ENCODE data around the gene SPECC1. TPM values are rescaled to one million over a fixed set of nuclear protein-coding genes. Genes with fewer than 3 reads are reported as not detected.

Gene SPECC1
- total RNA-seq, 4 donors from 2014 or later, result 72.1 to 133 (median 83.7) TPM

GRCh38 chr17:20039037-20039436 lies 29.9 kb downstream of the SPECC1 start:
- Histone ChIP-seq H3K27ac (no peak overlapping the region), H3K4me3 (no peak overlapping the region), H3K9me3 (no peaks in the 10 kb centered on the region), H3K36me3 (no peaks in the 10 kb centered on the region), H3K4me1 (no peaks in the 10 kb centered on the region), H3K27me3 (no peaks in the 10 kb centered on the region)
- no peak for DNase-seq
- no peak for TF ChIP-seq POLR2A (IDR thresholded peaks at IDR 0.05)
- TF ChIP-seq, protein P1, sequence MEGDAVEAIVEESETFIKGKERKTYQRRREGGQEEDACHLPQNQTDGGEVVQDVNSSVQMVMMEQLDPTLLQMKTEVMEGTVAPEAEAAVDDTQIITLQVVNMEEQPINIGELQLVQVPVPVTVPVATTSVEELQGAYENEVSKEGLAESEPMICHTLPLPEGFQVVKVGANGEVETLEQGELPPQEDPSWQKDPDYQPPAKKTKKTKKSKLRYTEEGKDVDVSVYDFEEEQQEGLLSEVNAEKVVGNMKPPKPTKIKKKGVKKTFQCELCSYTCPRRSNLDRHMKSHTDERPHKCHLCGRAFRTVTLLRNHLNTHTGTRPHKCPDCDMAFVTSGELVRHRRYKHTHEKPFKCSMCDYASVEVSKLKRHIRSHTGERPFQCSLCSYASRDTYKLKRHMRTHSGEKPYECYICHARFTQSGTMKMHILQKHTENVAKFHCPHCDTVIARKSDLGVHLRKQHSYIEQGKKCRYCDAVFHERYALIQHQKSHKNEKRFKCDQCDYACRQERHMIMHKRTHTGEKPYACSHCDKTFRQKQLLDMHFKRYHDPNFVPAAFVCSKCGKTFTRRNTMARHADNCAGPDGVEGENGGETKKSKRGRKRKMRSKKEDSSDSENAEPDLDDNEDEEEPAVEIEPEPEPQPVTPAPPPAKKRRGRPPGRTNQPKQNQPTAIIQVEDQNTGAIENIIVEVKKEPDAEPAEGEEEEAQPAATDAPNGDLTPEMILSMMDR (IDR thresholded peaks at IDR 0.05), result no peak

- no peak overlapping the region for H3K27ac ChIP-seq
- no peaks in the 10 kb centered on the region for H3K4me1 ChIP-seq
- H3K36me3 ChIP-seq, result no peaks in the 10 kb centered on the region
- no peak for DNase-seq
- no peaks in the 10 kb centered on the region for H3K9me3 ChIP-seq
- TF ChIP-seq, protein P1 (IDR thresholded peaks at IDR 0.05), result no peak
- TF ChIP-seq POLR2A (IDR thresholded peaks at IDR 0.05), result no peak
- no peaks in the 10 kb centered on the region for H3K27me3 ChIP-seq
- H3K4me3 ChIP-seq, result no peak overlapping the region
Measured at GRCh38 chr17:20040216-20040615, 31.1 kb downstream of the SPECC1 start.

- TF ChIP-seq, protein P1 (IDR thresholded peaks at IDR 0.05), result no peak
- no peak for TF ChIP-seq POLR2A (IDR thresholded peaks at IDR 0.05)
- no peak for DNase-seq
- Histone ChIP-seq H3K4me1 (no peaks in the 10 kb centered on the region), H3K27ac (no peak overlapping the region), H3K4me3 (no peak overlapping the region), H3K27me3 (no peaks in the 10 kb centered on the region), H3K9me3 (no peaks in the 10 kb centered on the region), H3K36me3 (no peaks in the 10 kb centered on the region)
Measured at GRCh38 chr17:20043021-20043420, 33.9 kb downstream of the SPECC1 start.

- H3K27ac ChIP-seq, result no peak overlapping the region
- no peak overlapping the region for H3K4me3 ChIP-seq
- TF ChIP-seq POLR2A (IDR thresholded peaks at IDR 0.05), result no peak
- TF ChIP-seq, protein P1 (IDR thresholded peaks at IDR 0.05), result no peak
- DNase-seq, result no peak
- no peaks in the 10 kb centered on the region for H3K9me3 ChIP-seq
- H3K4me1 ChIP-seq, result no peaks in the 10 kb centered on the region
- H3K36me3 ChIP-seq, result no peaks in the 10 kb centered on the region
- no peaks in the 10 kb centered on the region for H3K27me3 ChIP-seq
Measured at GRCh38 chr17:20045476-20045875, 36.3 kb downstream of the SPECC1 start.

GRCh38 chr17:20046629-20047028 lies 37.5 kb downstream of the SPECC1 start:
- Histone ChIP-seq H3K36me3 (no peaks in the 10 kb centered on the region), H3K4me1 (no peaks in the 10 kb centered on the region), H3K9me3 (no peaks in the 10 kb centered on the region), H3K27ac (no peak overlapping the region), H3K4me3 (no peak overlapping the region), H3K27me3 (no peaks in the 10 kb centered on the region)
- DNase-seq, result no peak
- TF ChIP-seq POLR2A (IDR thresholded peaks at IDR 0.05), result no peak
- TF ChIP-seq, protein P1 (IDR thresholded peaks at IDR 0.05), result no peak

- H3K27ac ChIP-seq, result no peak overlapping the region
- no peaks in the 10 kb centered on the region for H3K27me3 ChIP-seq
- H3K4me1 ChIP-seq, result no peaks in the 10 kb centered on the region
- DNase-seq, result no peak
- no peaks in the 10 kb centered on the region for H3K36me3 ChIP-seq
- no peak overlapping the region for H3K4me3 ChIP-seq
- H3K9me3 ChIP-seq, result no peaks in the 10 kb centered on the region
- TF ChIP-seq, protein P1 (IDR thresholded peaks at IDR 0.05), result no peak
- no peak for TF ChIP-seq POLR2A (IDR thresholded peaks at IDR 0.05)
Measured at GRCh38 chr17:20051624-20052023, 42.5 kb downstream of the SPECC1 start.
